ENCODE results near the gene DES. TPM values are rescaled to one million over a fixed set of nuclear protein-coding genes. Genes with fewer than 3 reads are reported as not detected.
A peak's percentile ranks its signal among the peaks of the same experiment; 100 is the strongest.

The DES gene
- total and polyA plus RNA-seq, 2 of the 13 experiments (the other 11 are each of a cell fraction or from before 2014, with no cell fraction given), result not detected

- 0 out of 2 replicates have a peak, but pooled peaks have one; percentile 18 for TF ChIP-seq ZNF512B (CRISPR knock-in tag; IDR thresholded peaks at IDR 0.05; ENCODE audit: borderline replicate concordance)
- TF ChIP-seq, protein P1, sequence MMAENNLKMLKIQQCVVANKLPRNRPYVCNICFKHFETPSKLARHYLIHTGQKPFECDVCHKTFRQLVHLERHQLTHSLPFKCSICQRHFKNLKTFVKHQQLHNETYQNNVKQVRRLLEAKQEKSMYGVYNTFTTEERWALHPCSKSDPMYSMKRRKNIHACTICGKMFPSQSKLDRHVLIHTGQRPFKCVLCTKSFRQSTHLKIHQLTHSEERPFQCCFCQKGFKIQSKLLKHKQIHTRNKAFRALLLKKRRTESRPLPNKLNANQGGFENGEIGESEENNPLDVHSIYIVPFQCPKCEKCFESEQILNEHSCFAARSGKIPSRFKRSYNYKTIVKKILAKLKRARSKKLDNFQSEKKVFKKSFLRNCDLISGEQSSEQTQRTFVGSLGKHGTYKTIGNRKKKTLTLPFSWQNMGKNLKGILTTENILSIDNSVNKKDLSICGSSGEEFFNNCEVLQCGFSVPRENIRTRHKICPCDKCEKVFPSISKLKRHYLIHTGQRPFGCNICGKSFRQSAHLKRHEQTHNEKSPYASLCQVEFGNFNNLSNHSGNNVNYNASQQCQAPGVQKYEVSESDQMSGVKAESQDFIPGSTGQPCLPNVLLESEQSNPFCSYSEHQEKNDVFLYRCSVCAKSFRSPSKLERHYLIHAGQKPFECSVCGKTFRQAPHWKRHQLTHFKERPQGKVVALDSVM (CRISPR knock-in tag; IDR thresholded peaks at IDR 0.05), result 0 out of 2 replicates have a peak, but pooled peaks have one; percentile 43
- no peak for TF ChIP-seq ZBTB20 (CRISPR knock-in tag; IDR thresholded peaks at IDR 0.05; ENCODE audit: borderline replicate concordance, low read depth)
- TF ChIP-seq NONO (IDR thresholded peaks at IDR 0.05), result no peak
- peak; percentile 81 for TF ChIP-seq NONO (CRISPR knock-in tag; conservative IDR thresholded peaks at IDR 0.05)
- TF ChIP-seq ELF4 (CRISPR knock-in tag; IDR thresholded peaks at IDR 0.05; ENCODE audit: borderline replicate concordance), result no peak
- peak; percentile 47 for TF ChIP-seq ZNF768 (CRISPR knock-in tag; IDR thresholded peaks at IDR 0.05)
- TF ChIP-seq TEAD2 (CRISPR knock-in tag; IDR thresholded peaks at IDR 0.05), result no peak
- TF ChIP-seq SIN3A (IDR thresholded peaks at IDR 0.05; ENCODE audit: borderline replicate concordance, low read depth, low read length), result 0 out of 2 replicates have a peak, but pooled peaks have one; percentile 62
- TF ChIP-seq MBD4 (IDR thresholded peaks at IDR 0.05; ENCODE audit: borderline replicate concordance, low read length), result no peak
- 0 out of 2 replicates have a peak, but pooled peaks have one; percentile 31 for TF ChIP-seq ZNF567 (CRISPR knock-in tag; IDR thresholded peaks at IDR 0.05; ENCODE audit: borderline replicate concordance)
- TF ChIP-seq TAF15 (IDR thresholded peaks at IDR 0.05; ENCODE audit: low read depth, low read length, poor library complexity, severe bottlenecking), result no peak
- peak; percentile 66; the same call in 1 of the 2 replicates for TF ChIP-seq ERF (CRISPR knock-in tag; IDR thresholded peaks at IDR 0.05)
- no peak for TF ChIP-seq HOMEZ (CRISPR knock-in tag; IDR thresholded peaks at IDR 0.05; ENCODE audit: low read depth)
- no peak for TF ChIP-seq ZNF512 (CRISPR knock-in tag; IDR thresholded peaks at IDR 0.05)
- TF ChIP-seq ZNF503 (CRISPR knock-in tag; IDR thresholded peaks at IDR 0.05), result no peak
- TF ChIP-seq ZNF777 (CRISPR knock-in tag; IDR thresholded peaks at IDR 0.05), result peak; percentile 89
- TF ChIP-seq ZNF547 (CRISPR knock-in tag; IDR thresholded peaks at IDR 0.05), result peak; percentile 81; the same call in 1 of the 2 replicates
Observed at GRCh38 chr2:219388121-219388906, 29.9 kb upstream of the DES start (continued).

All from HepG2 (cell line).